ENCODE results near the gene LHX1.

LHX1 gene

DNA sequence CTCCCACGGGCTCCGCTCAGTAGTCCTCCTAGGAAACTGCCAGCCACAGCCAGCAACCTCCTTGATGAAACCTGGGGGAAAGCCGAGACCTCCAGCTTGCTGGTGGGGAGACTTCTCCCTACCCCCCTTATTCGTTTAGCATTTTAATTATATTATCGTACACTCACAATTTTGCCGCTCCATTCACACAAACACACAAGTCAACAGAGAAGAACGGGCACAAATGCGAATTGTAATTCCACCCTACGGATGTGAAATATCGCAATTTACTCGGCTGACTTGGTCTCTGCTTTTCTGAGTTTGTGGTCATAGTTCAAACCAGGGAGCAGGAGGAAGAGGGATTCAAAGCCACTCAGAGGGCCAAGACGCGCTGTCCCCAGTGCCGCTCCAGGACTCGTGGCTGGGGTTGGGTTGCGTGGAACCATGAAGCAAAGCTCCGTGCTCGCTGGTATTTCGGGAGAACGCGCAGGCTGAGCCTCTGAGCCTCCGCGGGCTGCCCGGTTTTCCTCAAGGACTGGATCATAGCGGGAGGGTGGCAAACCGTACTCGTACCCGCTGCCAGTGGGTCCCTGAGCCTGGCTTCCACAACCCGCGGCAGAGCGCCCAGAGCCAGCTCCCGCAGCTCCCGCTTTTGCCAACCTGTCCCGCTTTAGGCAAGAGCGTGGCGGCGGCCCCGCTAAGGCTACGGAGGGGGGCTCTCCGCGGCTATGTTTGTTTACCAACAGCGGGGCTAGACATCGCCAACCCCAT, 2.0 kb downstream of the LHX1 start:
- DNase-seq (ENCODE audit: low read depth) = no peak

DNA sequence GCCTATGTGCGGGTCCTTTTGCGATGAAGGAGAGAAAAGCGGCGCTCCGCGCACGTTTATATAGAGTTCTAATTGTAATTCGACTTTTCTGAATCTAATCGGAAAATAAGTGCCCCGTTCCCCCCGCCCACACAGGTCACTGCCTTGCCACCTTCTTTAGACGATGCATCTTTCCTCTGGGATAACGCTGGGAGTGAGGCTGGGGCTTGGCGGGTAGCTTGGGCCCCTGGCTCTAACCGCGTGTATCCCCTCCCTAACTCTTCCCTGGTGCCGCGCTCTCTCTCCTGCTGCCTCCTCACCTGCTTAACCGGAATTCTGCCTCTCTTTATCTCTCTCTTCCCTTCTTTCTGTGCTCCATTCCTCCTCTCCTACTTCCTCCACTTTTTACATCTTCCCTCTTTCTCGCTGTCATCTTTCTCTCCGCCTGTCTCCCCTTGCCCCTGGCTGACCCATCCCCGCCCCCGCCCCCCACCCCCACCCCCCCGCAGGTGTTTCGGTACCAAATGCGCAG, 2.6 kb downstream of the LHX1 start:
- DNase-seq (ENCODE audit: low read depth) = no peak

- DNase-seq (ENCODE audit: low read depth) = no peak
Measured at GRCh38 chr17:36940313-36941264, 3.3 kb downstream of the LHX1 start.

DNA sequence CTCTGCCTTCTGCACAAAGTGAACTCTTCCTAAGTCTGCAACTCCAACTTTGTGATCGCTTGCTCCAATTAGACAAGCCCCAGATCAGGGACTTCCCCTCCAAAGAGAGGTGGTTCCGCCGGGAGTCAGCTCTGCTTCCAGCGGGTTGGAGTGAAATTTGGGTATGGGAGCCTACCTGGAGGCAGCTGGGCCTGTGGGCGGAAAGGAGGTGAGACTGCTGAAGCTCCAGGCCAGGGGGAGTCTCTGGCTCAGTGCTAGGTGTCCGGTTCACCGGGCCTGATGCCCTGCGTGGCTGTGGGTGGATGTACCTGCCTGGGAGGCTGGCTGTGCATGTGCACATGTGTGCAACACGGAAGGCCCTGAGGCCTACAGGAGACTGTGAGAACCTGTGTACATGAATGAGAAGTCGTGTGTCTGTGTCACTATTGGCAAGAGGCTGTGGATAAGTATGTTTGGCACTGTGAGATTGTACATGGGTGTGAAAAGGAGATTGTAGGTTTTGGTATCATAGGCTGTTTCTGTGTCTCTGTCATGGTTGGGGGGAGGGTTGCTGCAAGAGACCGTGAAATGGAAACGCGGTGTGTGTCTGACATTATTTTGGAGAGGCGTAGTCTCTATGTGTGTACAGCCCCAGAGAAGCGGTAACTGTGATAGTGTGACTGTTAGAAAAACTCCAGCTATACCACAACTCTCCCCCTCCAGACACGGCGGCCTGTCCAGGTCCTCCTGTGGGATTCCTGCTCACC, 4.2 kb downstream of the LHX1 start:
- no peak for DNase-seq (ENCODE audit: low read depth)

DNA sequence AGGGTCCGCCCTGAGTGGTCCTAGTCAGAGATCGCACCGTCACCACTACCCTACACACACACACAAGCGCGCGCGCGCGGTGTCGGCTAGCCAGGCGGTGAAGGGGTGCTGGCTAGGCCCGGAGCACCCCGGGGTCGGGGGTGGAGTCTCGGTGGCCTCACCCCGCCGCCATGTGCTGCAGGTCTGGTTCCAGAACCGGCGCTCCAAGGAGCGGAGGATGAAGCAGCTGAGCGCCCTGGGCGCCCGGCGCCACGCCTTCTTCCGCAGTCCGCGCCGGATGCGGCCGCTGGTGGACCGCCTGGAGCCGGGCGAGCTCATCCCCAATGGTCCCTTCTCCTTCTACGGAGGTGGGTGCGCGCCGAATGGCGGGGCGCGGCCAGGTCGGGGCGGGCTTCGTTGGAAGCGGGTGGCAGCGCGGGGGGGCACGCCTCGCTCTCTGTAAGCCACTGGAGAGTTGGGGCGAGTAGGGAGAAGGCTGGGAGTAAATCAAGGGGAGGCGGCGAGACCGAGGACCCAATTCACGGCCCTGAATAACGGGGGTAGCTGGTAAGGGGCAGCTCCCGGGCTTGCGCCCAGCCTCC, 4.8 kb downstream of the LHX1 start:
- DNase-seq (ENCODE audit: low read depth) = no peak

- no peak for DNase-seq (ENCODE audit: low read depth)
Measured at GRCh38 chr17:36942631-36943125, 5.4 kb downstream of the LHX1 start.

GRCh38 chr17:36943250-36944191, 6.2 kb downstream of the LHX1 start:
- no peak for DNase-seq (ENCODE audit: low read depth)

GRCh38 chr17:36944553-36944952, 7.3 kb downstream of the LHX1 start:
- no peak for DNase-seq (ENCODE audit: low read depth)

DNA sequence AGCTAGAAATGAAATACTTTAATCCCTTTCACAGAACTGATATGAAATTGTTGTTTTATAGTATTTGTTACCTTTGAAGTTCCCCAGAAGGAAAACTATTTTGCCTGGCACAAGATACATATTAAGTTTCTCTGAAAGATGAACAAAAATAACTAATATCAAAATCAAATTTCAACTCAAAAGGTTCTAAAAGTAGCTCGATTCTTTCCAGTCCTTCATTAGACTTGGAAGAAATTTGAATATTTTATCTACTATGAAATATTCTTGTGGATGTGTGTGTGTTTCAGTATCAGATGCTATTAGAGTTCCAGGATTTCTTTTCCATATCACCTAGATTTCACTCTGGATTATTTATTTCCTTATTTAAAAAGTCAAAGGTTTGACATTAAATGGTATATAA, 7.9 kb downstream of the LHX1 start:
- no peak for DNase-seq (ENCODE audit: low read depth)

GRCh38 chr17:36945959-36946725, 8.9 kb downstream of the LHX1 start:
- DNase-seq (ENCODE audit: low read depth) = no peak

DNA sequence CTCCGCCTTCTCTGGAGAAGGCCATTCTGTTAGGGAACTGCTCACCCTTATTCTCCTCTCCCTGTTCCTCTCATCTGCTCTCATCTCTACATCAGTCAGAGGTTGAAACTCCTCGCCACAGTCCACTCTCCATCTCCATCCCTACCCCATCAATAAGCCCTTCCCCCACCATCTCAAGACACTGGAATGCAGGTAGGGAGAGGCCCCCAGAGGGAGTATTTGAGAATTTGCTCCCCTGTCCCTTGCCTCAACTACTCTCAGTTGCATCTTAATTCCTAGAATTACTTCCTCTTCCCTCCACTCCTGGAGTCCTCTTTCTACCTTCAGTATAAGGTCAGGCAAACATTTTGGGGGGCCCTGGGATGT, 9.4 kb downstream of the LHX1 start:
- DNase-seq (ENCODE audit: low read depth) = no peak

- DNase-seq (ENCODE audit: low read depth) = no peak
Measured at GRCh38 chr17:36947922-36948716, 10.8 kb downstream of the LHX1 start.

DNA sequence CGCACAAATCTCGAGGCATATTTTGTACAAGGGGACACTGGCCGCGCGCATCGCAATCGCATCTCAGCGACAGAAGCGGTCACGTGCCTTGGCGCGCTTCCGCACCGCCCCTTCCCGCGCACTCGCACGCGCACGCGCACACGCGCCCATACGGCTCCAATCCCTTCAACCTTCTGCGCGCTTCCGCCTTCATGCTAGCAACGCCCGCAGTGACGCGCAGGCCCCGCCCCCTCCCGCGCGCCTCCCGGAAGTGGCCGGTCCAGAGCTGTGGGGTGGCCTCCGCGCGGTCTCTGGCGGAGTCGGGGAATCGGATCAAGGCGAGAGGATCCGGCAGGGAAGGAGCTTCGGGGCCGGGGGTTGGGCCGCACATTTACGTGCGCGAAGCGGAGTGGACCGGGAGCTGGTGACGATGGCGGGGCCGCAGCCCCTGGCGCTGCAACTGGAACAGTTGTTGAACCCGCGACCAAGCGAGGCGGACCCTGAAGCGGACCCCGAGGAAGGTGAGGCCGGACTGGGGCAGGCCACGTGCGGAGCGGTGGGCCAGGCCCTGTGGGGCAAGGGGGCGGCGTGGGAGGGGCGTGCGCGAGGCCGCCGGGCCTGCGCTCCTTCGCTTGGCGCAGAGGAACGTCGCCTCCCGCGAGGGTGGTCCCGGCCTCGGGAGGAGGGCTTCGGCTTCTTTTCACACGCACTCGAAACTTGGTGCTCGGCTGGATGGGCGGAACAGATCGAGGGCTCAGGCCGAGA, 11.6 kb downstream of the LHX1 start, which contains the start of gene AATF:
Gene AATF (plus strand): TSS at position 238 of the 744 bp plus-strand sequence. CDS start 172 bp downstream, at position 410.
- DNase-seq (ENCODE audit: low read depth) = peak; percentile 97

DNA sequence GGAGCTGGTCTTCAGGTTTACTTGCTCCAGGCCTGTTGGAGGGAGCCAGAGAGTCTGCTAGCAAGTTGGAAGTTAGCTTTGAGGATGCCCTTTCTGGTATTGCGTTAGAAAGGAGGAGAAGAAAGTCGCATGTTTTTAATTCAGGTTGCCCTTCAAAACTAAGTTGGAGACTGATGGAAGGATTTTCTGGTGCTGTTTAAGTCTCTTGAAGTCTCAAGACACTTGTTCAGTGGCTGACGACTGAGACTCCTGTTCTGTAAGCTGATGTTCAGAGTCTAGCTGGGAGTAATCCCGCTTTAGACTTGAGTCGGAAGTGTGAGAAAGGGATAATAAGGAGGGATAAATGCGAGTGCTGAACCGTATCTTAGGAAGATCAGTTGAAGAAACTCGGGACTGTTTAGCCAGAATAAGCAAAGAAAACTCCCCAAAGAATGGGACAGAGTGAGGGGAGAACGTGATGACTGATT, 12.2 kb downstream of the LHX1 start:
- DNase-seq (ENCODE audit: low read depth) = no peak

GRCh38 chr17:36950027-36950426, 12.8 kb downstream of the LHX1 start:
- DNase-seq (ENCODE audit: low read depth) = no peak

DNA sequence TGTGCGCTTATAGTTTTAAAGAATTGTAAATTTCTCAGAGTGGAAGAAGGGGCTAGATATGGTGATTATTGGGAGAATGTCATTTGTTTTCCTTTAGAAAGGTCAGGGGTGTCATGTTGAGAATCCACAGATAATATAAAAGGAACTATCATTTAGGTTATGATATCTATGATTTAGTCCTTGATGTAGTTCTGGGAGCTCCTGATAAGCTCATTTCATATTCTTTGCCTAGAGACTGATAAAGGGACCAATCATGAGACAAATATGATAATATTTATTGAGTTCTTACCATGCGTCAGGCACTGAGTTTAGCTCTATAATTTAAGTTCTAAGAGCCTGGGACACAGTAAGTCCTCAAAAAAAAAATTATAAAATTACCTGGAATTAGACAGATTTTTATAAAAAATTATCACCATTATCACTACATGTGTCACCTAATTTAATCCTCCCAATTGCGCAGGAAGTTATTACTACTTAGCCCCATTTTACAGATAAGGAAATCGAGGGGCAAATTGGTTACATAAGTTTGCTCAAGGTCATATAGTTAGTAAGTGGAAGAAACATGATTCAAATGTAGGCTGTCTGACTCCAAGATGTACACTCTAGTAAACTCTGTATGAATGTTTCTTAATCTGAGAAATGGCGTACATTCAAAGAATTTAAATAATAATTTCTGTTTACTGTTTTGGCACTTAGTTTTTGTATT, 14.0 kb downstream of the LHX1 start:
- DNase-seq (ENCODE audit: low read depth) = no peak

- DNase-seq (ENCODE audit: low read depth) = no peak
Measured at GRCh38 chr17:36971508-36971907, 34.2 kb downstream of the LHX1 start.
